OCI-LY1 (cell line): Measurements from ENCODE around the gene LDLRAD3.

ENCODE experiments used
- H2AFZ ChIP-seq: fragments of 200-600 bp; sonication (generic), shearing (Covaris generic); 2 replicates; pipeline ENCODE4 v1.6.0; 2014; ENCODE audit warnings: antibody characterized with exemption, mild to moderate bottlenecking, low read length
- H3F3A ChIP-seq: fragments of 200-600 bp; sonication (generic), shearing (Covaris generic); 2 replicates; pipeline ENCODE4 v1.6.0; 2014; ENCODE audit warnings: mild to moderate bottlenecking, antibody characterized with exemption, low read length, moderate library complexity; ENCODE audit not compliant: insufficient read depth
- H3K27ac ChIP-seq: fragments of 200-600 bp; sonication (generic); 2 replicates; pipeline ENCODE4 v1.5.1; 2014; ENCODE audit warnings: low read length, mixed run types, mild to moderate bottlenecking, low read depth; ENCODE audit not compliant: poor library complexity, severe bottlenecking
- H3K27me3 ChIP-seq: fragments of 200-600 bp; sonication (generic); 2 replicates; pipeline ENCODE4 v1.6.0; 2014; ENCODE audit warnings: antibody characterized with exemption, mild to moderate bottlenecking, low read length, moderate library complexity; ENCODE audit not compliant: insufficient read depth
- H3K36me3 ChIP-seq: fragments of 200-600 bp; sonication (generic); 2 replicates; pipeline ENCODE4 v1.6.1; 2014; ENCODE audit warnings: mild to moderate bottlenecking, antibody characterized with exemption, low read length, moderate library complexity, mixed read lengths; ENCODE audit not compliant: insufficient read depth
- H3K4me1 ChIP-seq: fragments of 200-600 bp; sonication (generic); 2 replicates; pipeline ENCODE4 v1.5.1; 2014; ENCODE audit warnings: mild to moderate bottlenecking, low read length, moderate library complexity; ENCODE audit not compliant: insufficient read depth, severe bottlenecking
- H3K4me2 ChIP-seq: fragments of 200-600 bp; sonication (generic), shearing (Covaris generic); 2 replicates; pipeline ENCODE4 v1.6.1; 2014; ENCODE audit warnings: low read length
- H3K4me3 ChIP-seq: fragments of 200-600 bp; sonication (generic); 2 replicates; pipeline ENCODE4 v1.5.1; 2014; ENCODE audit warnings: low read length, low read depth, mild to moderate bottlenecking, mixed read lengths; ENCODE audit not compliant: poor library complexity, severe bottlenecking
- H3K79me2 ChIP-seq: fragments of 200-600 bp; shearing (Covaris generic); 2 replicates; pipeline ENCODE4 v1.6.1; 2016; ENCODE audit warnings: mixed run types, low read length, mixed read lengths; ENCODE audit not compliant: insufficient read depth
- H3K9ac ChIP-seq: fragments of 200-600 bp; sonication (generic), shearing (Covaris generic); 2 replicates; pipeline ENCODE4 v1.6.1; 2014; ENCODE audit warnings: mild to moderate bottlenecking, low read length, mixed read lengths
- H3K9me2 ChIP-seq: fragments of 200-600 bp; sonication (generic), shearing (Covaris generic); 2 replicates; pipeline ENCODE4 v1.6.1; 2014; ENCODE audit warnings: low read depth, mild to moderate bottlenecking, low read length, mixed read lengths
- H3K9me3 ChIP-seq: fragments of 200-600 bp; shearing (Covaris generic); 2 replicates; pipeline ENCODE4 v1.6.1; 2014; ENCODE audit warnings: low read length, mixed read lengths
- H4K20me1 ChIP-seq: fragments of 200-600 bp; sonication (generic), shearing (Covaris generic); 2 replicates; pipeline ENCODE4 v1.6.0; 2016; ENCODE audit warnings: mild to moderate bottlenecking, low read length; ENCODE audit not compliant: insufficient read depth
- CTCF ChIP-seq: fragments of 200-600 bp; sonication (generic), shearing (Covaris generic); IDR thresholded peaks from 2 replicates; pipeline ENCODE4 v1.5.1; 2017; ENCODE audit warnings: mild to moderate bottlenecking, antibody characterized with exemption, low read length, moderate library complexity, mixed read lengths
- EZH2 ChIP-seq: fragments of 200-600 bp; sonication (generic), shearing (Covaris generic); IDR thresholded peaks from 2 replicates; pipeline ENCODE4 v1.8.0; 2017; ENCODE audit warnings: borderline replicate concordance, mixed run types, mild to moderate bottlenecking, antibody characterized with exemption, low read length, moderate library complexity, mixed read lengths

Gene LDLRAD3

GRCh38 chr11:36278531-36279282 is 334.8 kb downstream of the LDLRAD3 start:
- no peaks in the 10 kb centered on the region for H3K4me1 ChIP-seq
- no peaks in the 10 kb centered on the region for H3K79me2 ChIP-seq
- peaks cover 8% of the 10 kb centered on the region for H3K36me3 ChIP-seq
- no peak overlapping the region for H3K27ac ChIP-seq
- H2AFZ ChIP-seq: no peak overlapping the region
- H3K4me2 ChIP-seq: no peak overlapping the region
- no peaks in the 10 kb centered on the region for H3F3A ChIP-seq
- no peak overlapping the region for H3K4me3 ChIP-seq
- no peak overlapping the region for H3K9ac ChIP-seq
- peaks cover 5% of the 10 kb centered on the region for H3K9me3 ChIP-seq
- no peaks in the 10 kb centered on the region for H3K27me3 ChIP-seq
- no peak for TF ChIP-seq EZH2
- no peak for TF ChIP-seq CTCF
- H4K20me1 ChIP-seq: no peaks in the 10 kb centered on the region
- H3K9me2 ChIP-seq: no peaks in the 10 kb centered on the region

DNA sequence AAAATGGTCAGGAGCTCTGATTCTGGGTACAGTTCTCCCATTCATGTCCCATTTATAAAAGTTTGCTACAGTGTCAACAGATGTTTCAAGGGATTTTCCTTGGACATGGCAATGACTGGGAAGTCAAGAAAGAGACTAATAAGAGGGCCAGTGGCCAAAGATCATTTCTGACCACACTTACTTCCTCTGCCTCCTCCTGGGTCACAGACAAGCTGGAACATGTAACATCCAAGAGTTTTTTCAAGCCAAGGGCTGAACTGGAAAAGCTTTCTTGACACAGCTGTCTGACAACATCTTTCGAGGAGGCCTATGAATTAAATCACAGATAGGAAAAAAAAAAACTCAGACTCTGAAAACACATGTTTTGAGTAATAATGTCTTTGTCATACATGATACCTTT is 336.7 kb downstream of the LDLRAD3 start:
- Histone ChIP-seq H3F3A (no peaks in the 10 kb centered on the region), H3K79me2 (no peaks in the 10 kb centered on the region), H4K20me1 (no peaks in the 10 kb centered on the region), H3K4me2 (no peak overlapping the region), H3K9me3 (peaks cover 5% of the 10 kb centered on the region), H3K9me2 (no peaks in the 10 kb centered on the region), H2AFZ (no peak overlapping the region), H3K9ac (no peak overlapping the region), H3K4me1 (no peaks in the 10 kb centered on the region), H3K36me3 (peaks cover 3% of the 10 kb centered on the region), H3K27me3 (no peaks in the 10 kb centered on the region), H3K4me3 (no peak overlapping the region), H3K27ac (no peak overlapping the region)
- TF ChIP-seq EZH2: no peak
- TF ChIP-seq CTCF: no peak
